ENCODE results near the gene SETX. TPM values are rescaled to one million over a fixed set of nuclear protein-coding genes. Genes with fewer than 3 reads are reported as not detected.
A peak's percentile ranks its signal among the peaks of the same experiment; 100 is the strongest.

Gene SETX
- total RNA-seq, 2 experiments from 2014 or later: 54.2 to 58.0 TPM

- Mint-ChIP-seq H3K9me3 (ENCODE audit: insufficient read depth) (no peaks in the 10 kb centered on the region), H3K4me1 (ENCODE audit: low read depth) (peaks cover 18% of the 10 kb centered on the region), H3K36me3 (ENCODE audit: low read depth) (no peaks in the 10 kb centered on the region), H3K27ac (no peak overlapping the region), H3K4me3 (no peak overlapping the region), H3K27me3 (ENCODE audit: low read depth) (peaks cover 7% of the 10 kb centered on the region)
- ChIA-PET CTCF (interaction anchor here (1.1 to 8.5 kb wide), 8 partner anchors 14 to 480 kb away, joined by 3 to 146 read pairs (median 8); no protein-coding TSS in a partner anchor), POLR2A (no interaction called here)
- ATAC-seq (no peak), DNase-seq (no peak)
Observed at GRCh38 chr9:132238026-132238972, 116.5 kb downstream of the SETX start.

DNA sequence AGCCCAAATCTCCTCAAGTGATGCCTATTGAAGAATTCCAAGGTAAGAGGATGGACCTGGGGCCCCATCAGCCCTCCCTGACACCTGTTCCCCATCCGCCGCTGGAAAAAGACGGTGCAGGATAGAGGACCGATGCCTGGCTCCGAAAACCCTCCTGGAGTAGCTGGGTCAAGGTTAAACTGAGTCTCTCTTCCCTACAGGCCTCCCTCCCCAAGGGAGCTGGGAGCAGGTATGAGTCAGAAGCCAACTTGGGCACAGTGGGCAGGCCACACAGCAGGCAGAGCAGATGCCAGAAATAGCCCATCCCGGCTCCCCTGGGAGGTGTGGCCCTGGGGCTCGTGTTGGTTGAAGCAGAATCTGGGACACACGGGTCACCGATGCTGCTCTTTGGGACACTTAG is 117.3 kb downstream of the SETX start:
- Mint-ChIP-seq H3K27ac (no peak overlapping the region), H3K36me3 (ENCODE audit: low read depth) (no peaks in the 10 kb centered on the region), H3K4me3 (no peak overlapping the region), H3K4me1 (ENCODE audit: low read depth) (peaks cover 13% of the 10 kb centered on the region), H3K9me3 (ENCODE audit: insufficient read depth) (no peaks in the 10 kb centered on the region), H3K27me3 (ENCODE audit: low read depth) (peaks cover 7% of the 10 kb centered on the region)
- ChIA-PET CTCF (interaction anchor here (1.1 to 8.5 kb wide), 11 partner anchors 14 to 479 kb away, joined by 3 to 146 read pairs (median 11); no protein-coding TSS in a partner anchor), POLR2A (interaction anchor here (0.6 to 1.1 kb wide), 2 partner anchors 12 to 76 kb away, joined by 3 read pairs; no protein-coding TSS in a partner anchor)
- ATAC-seq: no peak
- DNase-seq: no peak

GRCh38 chr9:132236662-132237311 is 118.0 kb downstream of the SETX start:
- Mint-ChIP-seq H3K9me3 (ENCODE audit: insufficient read depth) (no peaks in the 10 kb centered on the region), H3K27me3 (ENCODE audit: low read depth) (peaks cover 6% of the 10 kb centered on the region), H3K27ac (no peak overlapping the region), H3K4me1 (ENCODE audit: low read depth) (peaks cover 11% of the 10 kb centered on the region), H3K4me3 (no peak overlapping the region), H3K36me3 (ENCODE audit: low read depth) (no peaks in the 10 kb centered on the region)
- CTCF ChIA-PET: interaction anchor here (0.7 to 8.5 kb wide), 33 partner anchors 9 to 645 kb away, joined by 3 to 146 read pairs (median 4); no protein-coding TSS in a partner anchor
- ATAC-seq (no peak), DNase-seq (no peak)
- POLR2A ChIA-PET: interaction anchor here (0.6 to 1.1 kb wide), 2 partner anchors 11 to 76 kb away, joined by 3 read pairs; no protein-coding TSS in a partner anchor

DNA sequence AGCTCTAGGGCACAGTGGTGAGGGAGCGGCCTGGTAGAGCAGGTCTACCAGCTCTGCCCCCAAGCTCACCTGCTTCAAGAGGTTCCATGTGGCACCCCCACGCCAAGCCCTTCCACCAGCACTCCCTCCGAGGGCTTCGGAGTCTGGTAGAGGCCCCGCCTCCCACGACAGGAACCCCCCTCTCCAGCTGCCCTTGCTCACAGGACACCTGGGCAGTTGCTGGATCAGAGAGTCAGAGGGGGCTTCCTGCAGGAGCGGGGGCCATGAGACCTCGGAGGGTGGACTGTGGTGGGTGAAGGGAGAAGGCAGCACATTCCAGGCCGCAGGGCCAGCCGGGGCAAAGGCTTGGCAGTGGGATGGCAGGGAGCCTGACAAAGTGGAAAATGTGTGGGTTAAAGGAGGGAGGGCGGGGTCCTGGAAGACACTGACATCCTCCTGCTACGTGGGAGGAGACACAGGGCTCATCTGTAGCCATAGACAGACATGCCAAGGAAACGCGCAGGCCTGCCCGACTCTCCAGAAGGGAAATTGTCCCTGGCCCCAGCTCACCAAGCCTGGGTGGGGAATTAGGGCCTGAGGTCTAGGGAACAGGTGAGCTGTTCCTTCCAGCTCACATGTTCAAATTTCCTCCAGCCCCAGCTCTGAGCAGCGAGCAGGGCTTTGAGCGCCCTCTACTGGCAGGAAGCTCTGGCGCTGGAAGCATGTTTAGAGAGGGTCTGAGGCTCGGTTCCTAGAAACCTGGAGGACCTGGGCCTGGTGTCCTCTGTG is 118.7 kb downstream of the SETX start:
- H3K9me3 Mint-ChIP-seq (ENCODE audit: insufficient read depth): no peaks in the 10 kb centered on the region
- peaks cover 6% of the 10 kb centered on the region for H3K27me3 Mint-ChIP-seq (ENCODE audit: low read depth)
- no peak overlapping the region for H3K4me3 Mint-ChIP-seq
- peak; percentile 86 for DNase-seq
- CTCF ChIA-PET: interaction anchor here (0.7 to 8.5 kb wide), 35 partner anchors 9 to 645 kb away, joined by 3 to 146 read pairs (median 4); no protein-coding TSS in a partner anchor
- POLR2A ChIA-PET: interaction anchor here (1.1 kb wide), 1 partner anchor 10 kb away, joined by 3 read pairs; no protein-coding TSS in a partner anchor
- ATAC-seq: no peak
- H3K4me1 Mint-ChIP-seq (ENCODE audit: low read depth): peaks cover 9% of the 10 kb centered on the region
- no peaks in the 10 kb centered on the region for H3K36me3 Mint-ChIP-seq (ENCODE audit: low read depth)
- H3K27ac Mint-ChIP-seq: no peak overlapping the region

GRCh38 chr9:132235125-132235524 is 119.7 kb downstream of the SETX start:
- Mint-ChIP-seq H3K27ac (no peak overlapping the region), H3K36me3 (ENCODE audit: low read depth) (no peaks in the 10 kb centered on the region), H3K9me3 (ENCODE audit: insufficient read depth) (no peaks in the 10 kb centered on the region), H3K4me1 (ENCODE audit: low read depth) (peaks cover 7% of the 10 kb centered on the region), H3K4me3 (no peak overlapping the region), H3K27me3 (ENCODE audit: low read depth) (peaks cover 6% of the 10 kb centered on the region)
- ATAC-seq: no peak
- DNase-seq: no peak
- ChIA-PET POLR2A (no interaction called here), CTCF (interaction anchor here (1.1 to 8.5 kb wide), 11 partner anchors 10 to 468 kb away, joined by 3 to 146 read pairs (median 5); no protein-coding TSS in a partner anchor)

DNA sequence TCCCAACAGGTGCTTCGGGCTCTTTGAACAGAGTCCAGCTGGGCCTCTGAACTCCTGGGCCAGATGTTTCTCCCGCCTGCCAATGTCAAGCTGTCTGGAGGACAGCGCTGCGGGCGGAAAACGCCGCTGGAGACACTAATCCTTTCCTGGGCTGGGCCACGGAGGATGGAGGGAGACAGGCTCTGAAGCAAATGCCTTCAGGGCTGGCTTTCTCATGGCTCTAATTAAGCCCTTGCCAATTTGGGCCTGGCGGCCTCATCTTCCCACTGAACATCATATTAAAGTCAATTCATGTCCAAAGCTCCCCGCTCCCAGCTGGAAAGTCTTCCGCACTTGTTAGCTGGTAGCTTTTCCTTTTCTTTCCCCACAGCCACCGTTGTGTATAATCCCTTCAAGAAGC is 120.3 kb downstream of the SETX start:
- Mint-ChIP-seq H3K27ac (no peak overlapping the region), H3K27me3 (ENCODE audit: low read depth) (peaks cover 5% of the 10 kb centered on the region), H3K36me3 (ENCODE audit: low read depth) (no peaks in the 10 kb centered on the region), H3K4me3 (no peak overlapping the region), H3K9me3 (ENCODE audit: insufficient read depth) (no peaks in the 10 kb centered on the region), H3K4me1 (ENCODE audit: low read depth) (peaks cover 1% of the 10 kb centered on the region)
- no peak for DNase-seq
- no peak for ATAC-seq
- POLR2A ChIA-PET: no interaction called here
- CTCF ChIA-PET: interaction anchor here (1.4 to 8.5 kb wide), 2 partner anchors 34 to 65 kb away, joined by 3 to 146 read pairs; no protein-coding TSS in a partner anchor

DNA sequence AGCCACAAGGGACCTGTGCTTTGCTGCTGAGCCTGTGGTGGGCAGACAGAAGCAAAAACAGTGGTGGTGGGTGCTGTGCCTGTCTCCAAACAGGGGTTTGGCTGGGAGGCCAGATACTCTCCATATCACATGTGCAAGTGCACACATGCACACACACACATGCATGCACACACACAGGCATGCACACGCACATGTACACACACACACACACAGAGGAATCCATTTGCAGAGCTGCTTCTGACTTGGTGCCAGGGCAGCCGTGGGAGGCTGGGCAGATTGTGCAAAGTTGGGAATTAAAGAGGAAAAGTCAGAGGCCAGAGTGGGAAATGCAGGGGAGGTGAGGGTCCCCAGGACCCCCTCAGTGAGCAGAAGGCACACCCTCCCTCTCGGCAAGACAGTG is 121.6 kb downstream of the SETX start:
- ATAC-seq: no peak
- ChIA-PET POLR2A (no interaction called here), CTCF (interaction anchor here (8.5 kb wide), 1 partner anchor 63 kb away, joined by 146 read pairs; no protein-coding TSS in a partner anchor)
- H3K27ac Mint-ChIP-seq: no peak overlapping the region
- no peak for DNase-seq
- no peaks in the 10 kb centered on the region for H3K36me3 Mint-ChIP-seq (ENCODE audit: low read depth)
- no peaks in the 10 kb centered on the region for H3K27me3 Mint-ChIP-seq (ENCODE audit: low read depth)
- peaks cover 4% of the 10 kb centered on the region for H3K4me1 Mint-ChIP-seq (ENCODE audit: low read depth)
- H3K4me3 Mint-ChIP-seq: no peak overlapping the region
- no peaks in the 10 kb centered on the region for H3K9me3 Mint-ChIP-seq (ENCODE audit: insufficient read depth)

- DNase-seq: no peak
- peaks cover 6% of the 10 kb centered on the region for H3K4me1 Mint-ChIP-seq (ENCODE audit: low read depth)
- no peaks in the 10 kb centered on the region for H3K36me3 Mint-ChIP-seq (ENCODE audit: low read depth)
- H3K9me3 Mint-ChIP-seq (ENCODE audit: insufficient read depth): no peaks in the 10 kb centered on the region
- no peak overlapping the region for H3K4me3 Mint-ChIP-seq
- H3K27me3 Mint-ChIP-seq (ENCODE audit: low read depth): no peaks in the 10 kb centered on the region
- no peak for ATAC-seq
- CTCF ChIA-PET: interaction anchor here (8.5 kb wide), 1 partner anchor 63 kb away, joined by 146 read pairs; no protein-coding TSS in a partner anchor
- H3K27ac Mint-ChIP-seq: no peak overlapping the region
- POLR2A ChIA-PET: no interaction called here
Observed at GRCh38 chr9:132232522-132232921, 122.3 kb downstream of the SETX start.

- ChIA-PET CTCF (no interaction called here), POLR2A (no interaction called here)
- ATAC-seq: no peak
- Mint-ChIP-seq H3K36me3 (ENCODE audit: low read depth) (no peaks in the 10 kb centered on the region), H3K4me1 (ENCODE audit: low read depth) (peaks cover 6% of the 10 kb centered on the region), H3K27me3 (ENCODE audit: low read depth) (no peaks in the 10 kb centered on the region), H3K27ac (no peak overlapping the region), H3K4me3 (no peak overlapping the region), H3K9me3 (ENCODE audit: insufficient read depth) (no peaks in the 10 kb centered on the region)
- no peak for DNase-seq
Observed at GRCh38 chr9:132231019-132231701, 123.6 kb downstream of the SETX start.

GRCh38 chr9:132230605-132231004 is 124.2 kb downstream of the SETX start:
- DNase-seq (no peak), ATAC-seq (no peak)
- no peaks in the 10 kb centered on the region for H3K27me3 Mint-ChIP-seq (ENCODE audit: low read depth)
- no peaks in the 10 kb centered on the region for H3K9me3 Mint-ChIP-seq (ENCODE audit: insufficient read depth)
- no peak overlapping the region for H3K4me3 Mint-ChIP-seq
- CTCF ChIA-PET: no interaction called here
- POLR2A ChIA-PET: no interaction called here
- H3K27ac Mint-ChIP-seq: no peak overlapping the region
- H3K36me3 Mint-ChIP-seq (ENCODE audit: low read depth): no peaks in the 10 kb centered on the region
- peaks cover 6% of the 10 kb centered on the region for H3K4me1 Mint-ChIP-seq (ENCODE audit: low read depth)

DNA sequence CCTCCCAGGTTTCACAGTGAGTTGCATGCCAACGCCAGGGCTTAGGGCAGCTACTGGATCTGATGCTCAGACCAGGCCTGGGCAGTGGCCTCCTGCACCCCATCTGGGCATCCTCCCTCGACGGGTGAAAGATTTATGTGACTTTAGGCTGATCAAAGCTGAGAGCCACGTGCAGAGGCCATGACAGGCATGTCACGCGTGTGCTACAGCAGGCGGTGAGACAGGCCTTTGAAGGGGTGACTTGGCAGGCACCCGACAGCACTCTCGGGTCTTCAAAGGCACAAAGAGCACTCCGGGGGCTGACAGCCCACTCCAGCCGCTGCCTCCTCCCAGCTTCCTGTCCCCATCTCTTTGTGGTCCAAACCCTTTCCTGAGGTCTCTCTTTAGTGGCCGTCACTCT is 126.7 kb downstream of the SETX start:
- Mint-ChIP-seq H3K27ac (no peak overlapping the region), H3K36me3 (ENCODE audit: low read depth) (no peaks in the 10 kb centered on the region), H3K4me3 (no peak overlapping the region), H3K4me1 (ENCODE audit: low read depth) (peaks cover 6% of the 10 kb centered on the region), H3K27me3 (ENCODE audit: low read depth) (no peaks in the 10 kb centered on the region), H3K9me3 (ENCODE audit: insufficient read depth) (no peaks in the 10 kb centered on the region)
- ATAC-seq: no peak
- DNase-seq: no peak
- POLR2A ChIA-PET: no interaction called here
- CTCF ChIA-PET: no interaction called here

Data from activated CD8-positive, alpha-beta T cell treated with anti-CD3 and anti-CD28 coated beads, Interleukin-2, amount 10 ng/mL, durations not matched to agents 7 days and 5 days (primary cell).